ENCODE data around the gene HOXD10.

Gene HOXD10

GRCh38 chr2:176107731-176108181 is 8.8 kb upstream of the HOXD10 start:
- no peak for DNase-seq

- no peak for DNase-seq
These were observed 7.2 kb upstream of the HOXD10 start for GRCh38 chr2:176109192-176109901.

- DNase-seq: no peak
These were observed 6.6 kb upstream of the HOXD10 start for GRCh38 chr2:176109946-176110345.

GRCh38 chr2:176110415-176111308 is 5.9 kb upstream of the HOXD10 start:
- no peak for DNase-seq

- no peak for DNase-seq
These were observed 5.3 kb upstream of the HOXD10 start for GRCh38 chr2:176111309-176111663.

- no peak for DNase-seq
These were observed 4.7 kb upstream of the HOXD10 start for GRCh38 chr2:176111846-176112374.

- no peak for DNase-seq
These were observed 3.9 kb upstream of the HOXD10 start for GRCh38 chr2:176112375-176113302.

- DNase-seq: no peak
These were observed 2.3 kb upstream of the HOXD10 start for GRCh38 chr2:176114120-176114929.

- no peak for DNase-seq
These were observed 1.5 kb upstream of the HOXD10 start for GRCh38 chr2:176114930-176115625.

GRCh38 chr2:176117162-176117822 is 714 bp downstream of the HOXD10 start:
- DNase-seq: no peak

GRCh38 chr2:176117823-176118371 is 1.3 kb downstream of the HOXD10 start:
- DNase-seq: no peak

- no peak for DNase-seq
These were observed 2.2 kb downstream of the HOXD10 start for GRCh38 chr2:176118601-176119339.

GRCh38 chr2:176120364-176121189 is 4.0 kb downstream of the HOXD10 start:
- DNase-seq: no peak

- DNase-seq: no peak
These were observed 4.8 kb downstream of the HOXD10 start for GRCh38 chr2:176121190-176122051.

- DNase-seq: no peak
These were observed 5.6 kb downstream of the HOXD10 start for GRCh38 chr2:176122052-176122682.

GRCh38 chr2:176122683-176123410 is 6.3 kb downstream of the HOXD10 start, which contains the start of gene HOXD9:
HOXD9 (plus strand) TSS chr2:176122719; CDS start chr2:176122769, 50 bp downstream.
- DNase-seq: no peak
